HG03175 (cell line): Measurements from ENCODE around the gene ETV6.

Experiments used
- ATAC-seq: cut with Tn5 transposase; IDR thresholded peaks from one replicate; pipeline ENCODE4 v1.9.1; 2021; ENCODE audit warnings: mild to moderate bottlenecking, moderate library complexity; ENCODE audit not compliant: unreplicated experiment

The ETV6 gene

GRCh38 chr12:11713202-11713601 lies 63.7 kb downstream of the ETV6 start:
- no peak for ATAC-seq

DNA sequence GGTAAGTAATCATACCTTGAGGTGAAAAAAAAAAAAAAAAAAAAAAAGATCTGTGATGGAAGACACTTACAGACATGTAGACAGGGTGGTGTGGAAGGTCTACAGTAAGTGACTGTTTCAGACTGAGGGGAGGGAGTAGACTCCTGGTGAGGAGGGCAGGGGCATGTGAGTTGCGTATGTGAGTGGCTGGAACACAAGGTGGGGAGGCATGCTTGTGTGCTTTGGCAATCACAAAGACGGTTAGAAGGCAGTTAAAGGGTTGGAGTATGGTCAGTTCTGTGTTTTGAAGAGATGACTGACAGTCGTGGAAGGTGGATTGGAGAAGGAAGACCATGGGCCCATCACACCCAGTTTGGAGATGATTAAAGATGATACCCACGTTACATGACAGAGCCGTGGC lies 65.2 kb downstream of the ETV6 start:
- no peak for ATAC-seq

DNA sequence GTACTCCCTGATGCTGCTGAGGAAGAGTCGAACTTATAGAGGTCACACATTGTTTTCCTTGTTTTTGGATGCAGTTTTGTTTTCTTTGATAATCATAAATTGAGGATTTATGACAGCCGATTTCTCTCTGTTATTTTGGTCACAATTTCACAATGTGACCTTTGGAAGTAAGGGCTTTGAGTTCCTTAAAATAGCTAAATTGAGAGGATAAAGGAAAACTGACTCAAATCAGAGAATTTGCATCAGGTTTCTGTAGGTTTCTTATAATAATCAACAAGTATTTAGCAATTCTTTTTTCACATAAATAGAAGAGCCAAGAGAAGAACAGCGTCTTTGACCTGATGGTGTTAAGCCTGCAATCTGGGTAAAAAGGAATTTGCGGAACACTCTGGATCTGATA lies 66.1 kb downstream of the ETV6 start:
- ATAC-seq, result no peak

DNA sequence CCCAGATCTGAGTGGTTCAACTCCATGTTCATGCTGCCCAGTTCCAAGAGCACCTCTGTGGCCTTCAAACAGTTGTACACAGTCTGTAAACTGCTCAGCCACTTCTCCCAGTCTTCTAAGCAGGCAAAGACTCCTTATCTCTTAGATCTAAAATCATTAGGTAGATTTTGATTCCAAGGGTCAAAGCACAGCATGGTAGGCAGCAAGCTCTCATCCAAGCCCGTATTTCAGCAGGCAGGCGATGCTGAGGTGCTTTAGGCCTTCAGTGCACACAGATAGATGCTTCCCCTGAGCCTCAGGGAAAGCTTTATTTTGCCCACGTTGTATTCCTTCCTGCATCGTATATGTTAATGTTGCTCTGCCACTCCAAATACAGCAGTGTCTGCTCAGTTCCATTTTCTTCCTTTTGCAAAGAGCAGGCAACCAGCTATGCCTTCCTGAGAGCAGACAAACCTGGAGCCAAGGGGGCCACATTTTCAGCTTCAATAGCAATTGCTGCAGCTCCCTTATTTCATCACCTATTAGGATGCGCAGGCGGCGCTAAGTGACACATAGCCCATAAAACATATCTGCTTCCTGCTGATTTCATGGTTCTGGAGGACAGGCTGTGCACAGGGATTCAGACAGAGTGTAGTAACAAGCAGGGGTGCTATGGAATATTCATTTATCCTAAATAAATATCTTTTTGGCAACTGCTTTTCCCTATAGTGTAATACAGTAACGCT lies 67.5 kb downstream of the ETV6 start:
- ATAC-seq, result no peak

DNA sequence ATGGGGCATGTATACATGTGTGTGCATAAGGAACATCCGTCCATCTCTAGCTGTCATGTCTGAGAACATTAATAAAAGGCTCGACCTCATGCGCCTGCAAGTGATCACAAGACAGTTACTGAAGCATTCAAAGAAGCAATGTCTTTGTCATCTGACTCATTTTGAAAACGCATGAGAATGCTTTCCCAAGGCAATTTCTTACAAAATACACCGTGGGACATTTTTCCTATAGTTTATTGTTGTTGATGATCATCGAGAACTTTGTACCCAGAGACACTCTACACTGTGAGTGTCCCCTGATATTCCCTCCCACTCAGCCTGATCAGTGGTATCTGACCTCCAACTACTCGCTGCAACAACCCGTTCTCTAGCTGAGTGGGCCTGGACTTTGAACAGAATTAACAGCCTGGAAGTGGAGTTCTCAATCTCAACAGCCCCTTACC lies 68.1 kb downstream of the ETV6 start:
- no peak for ATAC-seq

- no peak for ATAC-seq
Measured at GRCh38 chr12:11718105-11718504, 68.6 kb downstream of the ETV6 start.

DNA sequence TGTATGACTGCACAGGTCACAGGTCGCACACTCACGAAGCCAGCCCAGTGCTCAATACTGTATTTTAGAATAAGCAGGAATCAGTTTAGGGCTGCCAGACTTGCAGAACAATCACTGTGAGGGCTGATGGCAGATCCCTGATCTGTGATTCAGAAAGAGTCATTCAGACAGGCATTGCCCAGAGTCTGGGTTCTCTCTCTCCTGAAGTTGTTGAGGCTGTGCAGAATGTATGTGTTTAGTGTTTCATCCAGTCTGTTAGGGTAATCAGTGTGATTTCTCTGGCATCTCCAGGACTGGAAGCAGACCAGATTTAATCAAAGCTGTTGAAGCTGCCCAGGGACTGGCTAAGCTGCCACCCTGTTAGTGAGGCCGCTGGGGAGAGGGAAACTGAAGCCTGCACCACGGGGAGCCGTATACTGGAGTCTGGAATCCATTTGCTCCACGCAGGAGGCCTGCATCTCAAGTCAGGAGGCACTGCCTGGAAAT lies 69.3 kb downstream of the ETV6 start:
- ATAC-seq, result no peak

- ATAC-seq, result no peak
Measured at GRCh38 chr12:11719678-11720099, 70.2 kb downstream of the ETV6 start.

DNA sequence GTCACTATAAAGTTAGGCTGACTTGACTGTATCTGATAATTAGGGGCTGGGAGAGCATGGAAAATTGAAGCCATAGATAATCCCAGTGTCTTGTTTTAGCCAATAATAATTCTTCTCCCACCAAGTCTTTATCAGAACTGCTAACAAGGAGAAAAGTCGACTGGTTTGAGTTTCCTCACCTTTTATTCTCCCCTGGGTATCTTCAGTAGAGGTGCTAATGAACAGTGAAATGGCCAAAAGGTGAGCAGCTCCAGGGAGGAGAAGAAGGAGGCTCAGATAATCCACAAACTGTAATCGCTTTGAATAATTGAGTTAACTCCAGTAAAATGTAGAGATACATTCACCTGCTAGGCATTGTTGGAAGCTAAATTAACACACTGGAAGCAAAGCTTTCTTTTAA lies 72.6 kb downstream of the ETV6 start:
- no peak for ATAC-seq

DNA sequence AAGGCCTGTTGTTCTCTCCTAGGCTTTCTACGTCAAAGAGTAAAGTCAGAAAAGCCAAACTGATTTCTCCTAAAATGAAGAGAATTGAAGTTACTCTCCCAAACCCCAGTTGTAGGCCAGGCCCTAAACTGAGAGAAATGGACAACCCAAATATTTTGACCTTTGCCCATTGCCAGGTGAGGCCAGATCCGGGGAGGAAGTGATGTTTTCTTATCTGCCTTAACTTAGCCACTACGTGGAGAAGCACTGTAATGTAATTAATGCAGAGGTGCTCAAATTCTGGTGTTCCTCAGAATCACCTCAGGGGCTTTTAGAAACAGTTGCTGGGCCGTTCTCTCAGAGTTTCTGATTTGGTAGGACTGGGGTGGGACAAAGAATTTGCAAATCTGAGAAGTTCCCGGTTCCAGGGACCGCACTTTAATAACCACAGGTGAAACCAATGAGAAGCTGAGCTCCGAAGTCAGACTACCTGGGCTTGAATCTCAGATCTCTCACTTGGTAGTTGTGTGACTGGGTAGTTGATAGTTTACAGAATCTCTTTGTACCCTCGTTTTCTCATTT lies 73.2 kb downstream of the ETV6 start:
- no peak for ATAC-seq

GRCh38 chr12:11723993-11724392 lies 74.5 kb downstream of the ETV6 start:
- ATAC-seq, result no peak

DNA sequence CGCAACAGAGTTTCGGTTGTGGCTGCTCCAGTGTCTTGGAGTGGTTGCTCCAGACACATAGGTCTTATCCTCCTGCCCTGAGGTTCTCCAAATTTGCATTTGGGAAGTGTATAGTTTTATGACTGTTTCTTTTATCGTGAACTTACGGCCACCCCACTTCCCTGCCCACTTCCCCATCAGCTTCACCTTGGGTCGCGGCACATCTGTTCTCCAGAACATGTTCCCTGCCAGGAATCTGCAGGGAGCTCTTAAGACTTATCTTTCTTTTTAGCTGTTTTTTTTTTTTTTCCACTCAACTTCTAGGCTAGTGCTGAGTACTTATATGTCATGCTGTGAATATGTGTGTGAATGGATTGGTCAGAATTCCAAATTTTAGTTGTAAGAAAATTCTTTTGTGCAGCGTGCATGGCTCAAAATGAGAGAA lies 75.4 kb downstream of the ETV6 start:
- no peak for ATAC-seq

DNA sequence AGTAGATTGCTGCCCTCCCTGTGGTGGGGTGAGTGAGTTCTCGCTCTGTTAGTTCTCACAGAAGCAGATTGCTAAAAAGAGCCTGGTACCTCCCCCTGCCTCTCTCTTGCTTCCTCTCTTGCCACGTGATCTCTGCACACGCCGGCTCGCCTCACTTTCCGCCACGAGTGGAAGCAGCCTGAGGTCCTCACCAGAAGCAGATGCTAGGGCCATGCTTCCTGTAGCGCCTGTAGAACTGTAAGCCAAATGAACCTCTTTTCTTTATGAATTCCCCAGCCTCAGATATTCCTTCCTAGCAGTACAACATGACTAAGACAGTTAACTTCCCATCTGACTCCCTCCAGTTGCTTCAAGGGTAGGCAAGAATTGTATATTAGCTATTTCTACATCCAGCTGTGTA lies 76.2 kb downstream of the ETV6 start:
- no peak for ATAC-seq

DNA sequence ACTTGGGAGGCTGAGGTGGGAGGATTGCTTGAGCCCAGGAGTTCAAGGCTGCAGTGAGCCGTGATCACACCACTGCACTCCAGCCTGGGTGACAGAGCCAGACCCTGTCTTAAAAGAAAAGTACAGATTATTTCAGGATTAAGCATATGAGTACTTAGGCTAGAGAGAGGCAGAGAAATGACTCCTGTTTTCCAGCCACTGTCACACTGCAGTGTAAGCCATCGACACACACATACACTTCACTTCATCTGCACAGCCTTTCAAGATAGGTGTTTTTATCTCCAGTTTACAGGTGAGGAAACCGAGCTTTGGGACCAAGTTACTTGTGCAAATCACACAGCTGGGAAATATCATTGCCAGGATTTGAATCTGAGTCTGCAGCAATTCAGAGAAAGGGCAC lies 77.2 kb downstream of the ETV6 start:
- ATAC-seq, result no peak

DNA sequence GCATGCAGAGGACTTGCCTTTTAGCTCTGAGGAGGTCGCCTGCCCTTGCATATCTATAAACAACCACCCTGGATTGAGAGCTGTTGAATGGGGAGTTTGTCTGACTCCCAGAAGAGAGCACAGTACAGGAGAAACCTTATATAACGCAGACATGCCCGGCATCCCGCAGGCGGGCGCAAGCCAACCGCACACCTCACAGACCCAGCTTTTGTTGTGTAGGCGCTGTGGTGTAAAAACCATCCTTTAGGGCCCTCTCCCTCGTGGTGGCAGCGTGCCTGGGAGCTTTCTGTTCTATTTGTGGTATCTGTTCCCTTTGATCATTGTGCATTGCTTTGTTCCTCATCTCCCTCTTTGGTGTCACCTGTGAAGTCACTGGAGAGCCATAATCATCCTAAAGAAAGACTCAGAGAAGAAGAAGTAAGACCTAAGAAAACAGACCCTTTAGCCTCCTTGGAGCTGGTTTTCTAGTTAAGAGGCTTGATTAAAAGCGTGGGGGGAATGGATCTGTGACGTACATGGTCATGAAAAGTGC lies 77.7 kb downstream of the ETV6 start:
- ATAC-seq, result no peak

GRCh38 chr12:11728154-11728755 lies 78.8 kb downstream of the ETV6 start:
- ATAC-seq, result no peak

DNA sequence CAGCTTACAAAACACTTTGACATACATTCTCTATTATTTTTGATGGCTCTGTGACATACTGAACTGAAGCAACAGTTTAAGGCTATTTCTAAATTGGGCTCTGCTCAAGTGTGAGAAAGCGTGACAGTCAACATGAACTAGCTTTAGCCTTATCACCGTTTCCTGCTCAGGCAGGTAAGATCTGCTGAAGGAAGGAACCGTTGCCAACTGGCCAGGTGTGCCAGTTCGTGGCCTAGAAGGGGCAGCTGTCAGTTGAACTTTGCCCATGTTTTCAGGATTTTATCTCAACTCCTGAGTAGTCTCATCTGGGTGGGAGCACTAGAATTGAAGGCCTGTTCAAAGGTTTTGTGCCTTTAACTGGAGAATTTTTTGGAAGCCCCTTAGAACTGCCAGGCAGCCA lies 79.5 kb downstream of the ETV6 start:
- ATAC-seq, result peak; percentile 23

- no peak for ATAC-seq
Measured at GRCh38 chr12:11729439-11730150, 80.1 kb downstream of the ETV6 start.

GRCh38 chr12:11730299-11731041 lies 81.0 kb downstream of the ETV6 start:
- no peak for ATAC-seq

DNA sequence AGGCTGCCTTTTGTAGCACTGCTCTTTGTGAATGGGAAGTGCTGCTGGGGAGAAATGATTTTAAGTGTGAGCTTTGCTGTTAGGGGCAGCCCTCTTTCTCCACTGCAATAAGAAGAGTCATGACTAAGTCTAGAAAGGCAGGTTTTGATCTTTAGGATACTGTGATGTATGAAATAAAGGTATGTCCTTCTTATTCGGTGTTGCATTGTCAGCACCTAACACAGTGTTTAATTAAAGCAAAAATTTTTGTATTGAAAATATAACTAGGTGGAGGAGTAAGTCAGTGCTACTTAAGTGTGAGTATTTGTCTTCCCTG lies 81.5 kb downstream of the ETV6 start:
- ATAC-seq, result no peak

GRCh38 chr12:11731455-11731854 lies 82.0 kb downstream of the ETV6 start:
- ATAC-seq, result no peak
